HG02885 (cell line): ENCODE results near the gene MARS2.
"Not testable (repeated sequence)": the region's sequence is repeated elsewhere in the genome, so short reads cannot be mapped to it uniquely, and the experiment has no call there.

ENCODE experiments used
- ATAC-seq: cut with Tn5 transposase; IDR thresholded peaks from one replicate; pipeline ENCODE4 v1.9.1; 2021; ENCODE audit warnings: mild to moderate bottlenecking; ENCODE audit not compliant: unreplicated experiment, poor library complexity

MARS2 gene

DNA sequence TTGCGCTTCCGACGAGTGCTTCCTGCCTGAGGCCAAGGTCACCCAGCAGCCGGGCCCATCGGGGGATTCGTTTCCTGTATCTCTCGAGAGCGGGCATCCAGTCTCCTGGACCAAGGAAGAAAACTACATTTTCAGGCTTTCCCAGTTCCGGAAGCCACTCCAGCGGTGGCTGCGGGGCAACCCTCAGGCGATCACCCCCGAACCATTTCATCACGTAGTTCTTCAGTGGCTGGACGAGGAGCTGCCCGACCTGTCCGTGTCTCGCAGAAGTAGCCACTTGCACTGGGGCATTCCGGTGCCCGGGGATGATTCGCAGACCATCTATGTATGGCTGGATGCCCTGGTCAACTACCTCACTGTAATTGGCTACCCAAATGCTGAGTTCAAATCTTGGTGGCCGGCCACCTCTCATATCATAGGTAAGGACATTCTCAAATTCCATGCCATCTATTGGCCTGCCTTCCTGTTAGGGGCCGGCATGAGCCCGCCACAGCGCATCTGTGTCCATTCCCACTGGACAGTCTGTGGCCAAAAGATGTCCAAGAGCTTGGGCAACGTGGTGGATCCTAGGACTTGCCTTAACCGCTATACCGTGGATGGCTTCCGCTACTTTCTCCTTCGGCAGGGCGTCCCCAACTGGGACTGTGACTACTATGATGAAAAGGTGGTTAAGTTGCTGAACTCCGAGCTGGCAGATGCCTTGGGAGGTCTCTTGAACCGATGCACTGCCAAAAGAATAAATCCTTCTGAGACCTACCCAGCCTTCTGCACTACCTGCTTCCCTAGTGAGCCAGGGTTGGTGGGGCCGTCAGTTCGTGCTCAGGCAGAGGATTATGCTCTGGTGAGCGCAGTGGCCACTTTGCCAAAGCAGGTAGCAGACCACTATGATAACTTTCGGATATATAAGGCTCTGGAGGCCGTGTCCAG, 1.0 kb downstream of the MARS2 start:
- ATAC-seq, result no peak

DNA sequence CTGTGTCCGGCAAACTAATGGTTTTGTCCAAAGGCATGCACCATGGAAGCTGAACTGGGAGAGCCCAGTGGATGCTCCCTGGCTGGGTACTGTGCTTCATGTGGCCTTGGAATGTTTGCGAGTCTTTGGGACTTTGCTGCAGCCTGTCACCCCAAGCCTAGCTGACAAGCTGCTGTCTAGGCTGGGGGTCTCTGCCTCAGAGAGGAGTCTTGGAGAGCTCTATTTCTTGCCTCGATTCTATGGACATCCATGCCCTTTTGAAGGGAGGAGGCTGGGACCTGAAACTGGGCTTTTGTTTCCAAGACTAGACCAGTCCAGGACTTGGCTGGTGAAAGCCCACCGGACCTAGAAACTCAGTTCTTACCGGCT, 1.7 kb downstream of the MARS2 start:
- no peak for ATAC-seq

DNA sequence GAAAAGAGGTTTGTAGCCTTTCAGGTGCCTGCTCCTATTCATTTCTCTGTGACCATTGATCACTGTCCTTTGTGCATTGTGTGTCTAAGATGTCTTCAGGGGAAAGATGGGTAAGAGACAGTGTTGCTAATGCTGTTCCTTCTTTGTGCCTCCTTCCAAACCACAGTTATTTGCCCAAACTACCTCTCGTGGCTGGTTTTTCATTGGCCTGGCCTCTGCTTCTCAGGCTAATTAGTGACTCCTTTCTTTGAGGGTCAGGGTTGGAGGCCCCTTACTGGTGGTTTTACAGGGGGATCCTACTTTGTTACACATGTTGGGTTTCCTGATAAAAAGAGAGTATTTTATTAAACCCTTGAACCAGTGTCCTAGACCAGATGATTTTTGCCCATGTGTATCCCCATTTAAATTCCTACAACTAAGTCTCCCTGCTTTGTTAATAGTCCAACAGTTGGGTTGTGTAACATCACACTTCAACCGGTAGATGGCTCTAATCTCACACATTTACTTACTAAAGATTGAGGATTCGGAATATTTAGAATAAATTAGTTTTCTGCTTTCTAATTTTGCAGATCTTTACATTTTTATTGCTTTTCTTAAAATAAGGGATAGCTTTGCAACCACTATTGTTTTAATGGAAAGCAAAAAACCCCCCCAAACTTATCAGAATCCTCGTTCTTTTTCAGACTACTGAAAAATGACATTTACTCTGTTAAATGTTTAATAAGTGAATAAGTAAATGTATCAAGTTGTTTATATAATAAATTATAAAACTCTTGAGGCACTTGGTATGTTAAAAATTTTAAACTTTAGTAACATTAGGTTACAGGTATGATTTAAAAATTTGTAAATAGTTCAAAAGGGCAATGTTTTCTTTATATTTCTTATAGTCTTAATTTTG, 2.4 kb downstream of the MARS2 start:
- no peak for ATAC-seq

DNA sequence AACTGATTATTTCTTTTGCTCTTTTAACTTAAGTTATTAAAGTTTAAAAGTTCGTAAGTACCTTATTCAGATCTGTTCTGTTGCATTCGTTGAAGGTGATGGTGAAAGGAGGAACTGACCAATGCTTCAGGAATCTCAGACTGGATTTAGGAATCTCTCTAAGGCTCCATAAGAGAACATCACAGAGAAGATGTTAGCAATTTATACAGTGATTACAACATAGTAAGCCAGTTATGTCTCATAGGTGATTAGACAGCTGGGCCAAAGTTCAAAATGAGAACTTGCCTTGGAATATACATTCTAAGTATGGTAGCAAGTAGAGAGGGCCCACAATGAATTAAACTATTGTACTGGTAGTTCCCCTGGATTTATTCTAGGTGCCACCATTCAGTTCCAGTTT, 3.2 kb downstream of the MARS2 start:
- ATAC-seq, result no peak

DNA sequence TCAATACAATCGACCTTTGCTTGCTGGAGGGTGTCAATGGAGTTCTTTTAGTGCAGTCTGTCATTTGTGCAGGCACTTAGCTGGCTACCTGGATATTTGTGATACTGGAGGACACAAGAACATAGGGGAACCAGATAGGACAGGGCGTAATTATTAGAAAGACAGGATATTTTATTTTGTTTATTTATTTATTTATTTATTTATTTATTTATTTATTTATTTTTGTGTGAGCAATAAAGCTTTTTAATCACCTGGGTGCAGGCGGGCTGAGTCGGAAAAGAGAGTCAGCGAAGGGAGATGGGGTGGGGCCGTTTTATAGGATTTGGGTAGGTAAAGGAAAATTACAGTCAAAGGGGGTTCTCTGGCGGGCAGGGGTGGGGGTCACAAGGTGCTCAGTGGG, 4.0 kb downstream of the MARS2 start:
- ATAC-seq, result not testable (repeated sequence)

DNA sequence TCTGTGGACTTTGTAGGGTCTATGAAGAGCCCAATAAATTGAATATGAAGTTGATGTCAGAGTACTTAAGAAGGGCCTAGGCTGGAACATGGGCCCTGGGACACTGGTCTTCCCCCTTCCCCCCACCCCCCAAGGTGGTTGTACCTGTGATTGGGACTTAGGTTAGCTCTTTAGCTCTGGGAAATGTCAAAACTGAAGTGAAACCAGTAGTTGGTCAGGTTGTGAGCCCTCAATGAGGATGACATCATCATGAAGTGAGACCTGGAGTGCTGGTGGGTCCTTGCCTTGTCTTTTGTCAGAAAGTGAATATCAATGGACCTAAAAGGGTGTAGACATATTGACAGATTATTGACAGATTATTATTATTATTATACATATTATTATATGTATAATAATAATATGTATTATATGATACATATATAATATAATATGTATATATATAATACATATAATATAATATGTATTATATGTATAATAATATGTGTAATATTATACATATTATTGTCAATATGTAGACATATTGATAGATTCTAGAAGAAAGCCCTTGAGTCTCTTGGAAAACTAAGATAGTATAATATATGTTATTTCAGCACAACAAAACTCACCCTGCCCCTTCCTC, 5.4 kb downstream of the MARS2 start:
- peak; percentile 84 for ATAC-seq

DNA sequence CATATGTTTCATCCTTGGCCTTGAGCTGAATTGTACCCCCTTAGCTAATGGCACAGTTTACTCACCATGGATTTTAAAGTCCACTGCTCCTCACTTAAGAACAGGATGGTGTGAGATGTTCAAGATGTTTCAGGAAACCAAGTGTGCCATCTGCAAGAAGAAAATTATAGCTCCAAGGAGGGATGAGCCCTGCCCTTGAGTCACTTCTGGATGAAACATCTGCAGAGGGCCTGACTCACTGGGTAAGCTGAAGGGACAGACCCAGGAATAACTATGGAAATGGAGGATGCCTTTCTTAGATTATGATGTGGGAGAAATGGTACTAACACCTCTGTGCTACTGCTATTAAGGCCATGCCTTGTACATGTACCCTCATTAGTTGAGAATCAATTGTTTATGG, 6.4 kb downstream of the MARS2 start:
- no peak for ATAC-seq

DNA sequence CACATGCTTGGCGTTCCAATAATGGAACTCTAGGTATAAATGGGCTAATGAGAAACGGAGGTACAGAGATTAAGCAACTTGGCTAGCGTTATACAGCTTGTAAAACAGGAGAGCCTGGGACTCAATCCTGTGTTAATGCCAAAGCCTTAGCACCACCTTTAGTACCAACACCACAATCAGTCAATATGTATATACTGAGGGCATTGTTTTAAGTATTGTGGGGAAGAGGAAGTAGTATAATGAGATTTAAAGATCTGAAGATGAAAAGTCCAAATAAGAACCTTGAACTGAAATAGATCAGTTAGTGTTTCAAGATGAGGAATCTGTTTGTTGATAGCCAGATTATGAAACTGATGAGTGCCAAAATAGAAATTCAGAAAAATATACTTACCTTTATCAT, 8.1 kb downstream of the MARS2 start:
- ATAC-seq, result no peak

DNA sequence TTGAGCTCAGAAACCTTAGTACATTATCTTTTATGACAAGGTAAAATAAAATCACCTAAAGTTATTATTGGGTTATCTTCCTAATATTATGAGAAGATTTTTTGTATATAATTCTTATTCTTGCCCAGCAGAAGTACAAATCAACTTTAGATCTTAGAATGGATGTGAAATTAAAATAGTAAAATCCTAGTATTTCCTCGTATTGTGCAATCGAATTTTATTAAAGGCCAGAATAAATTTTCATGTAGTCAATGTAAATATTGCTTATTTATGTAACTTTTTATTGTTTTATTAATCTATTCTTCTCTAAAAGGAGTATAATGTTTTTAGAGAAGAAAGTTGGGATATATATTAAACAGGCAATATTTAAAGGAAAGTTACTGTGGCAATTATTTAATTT, 12.7 kb downstream of the MARS2 start:
- no peak for ATAC-seq

DNA sequence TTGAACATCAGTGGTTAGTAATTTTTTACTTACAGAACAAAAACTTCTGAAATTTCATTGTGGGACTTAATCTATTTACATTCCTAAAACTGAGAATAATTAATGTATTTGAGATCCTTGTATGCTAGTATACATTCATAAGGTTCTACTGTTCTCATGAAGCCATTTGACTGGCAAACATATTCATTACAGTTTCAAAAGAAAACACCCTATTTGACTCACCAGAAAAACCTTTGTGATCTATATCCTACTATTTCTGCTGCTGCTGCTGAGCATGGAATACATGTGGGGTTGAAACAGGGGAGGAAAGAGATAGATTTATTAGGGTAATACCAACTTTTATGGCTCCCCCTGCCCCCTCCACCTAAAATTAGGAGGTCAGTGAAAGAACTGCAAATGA, 21.8 kb downstream of the MARS2 start:
- no peak for ATAC-seq

DNA sequence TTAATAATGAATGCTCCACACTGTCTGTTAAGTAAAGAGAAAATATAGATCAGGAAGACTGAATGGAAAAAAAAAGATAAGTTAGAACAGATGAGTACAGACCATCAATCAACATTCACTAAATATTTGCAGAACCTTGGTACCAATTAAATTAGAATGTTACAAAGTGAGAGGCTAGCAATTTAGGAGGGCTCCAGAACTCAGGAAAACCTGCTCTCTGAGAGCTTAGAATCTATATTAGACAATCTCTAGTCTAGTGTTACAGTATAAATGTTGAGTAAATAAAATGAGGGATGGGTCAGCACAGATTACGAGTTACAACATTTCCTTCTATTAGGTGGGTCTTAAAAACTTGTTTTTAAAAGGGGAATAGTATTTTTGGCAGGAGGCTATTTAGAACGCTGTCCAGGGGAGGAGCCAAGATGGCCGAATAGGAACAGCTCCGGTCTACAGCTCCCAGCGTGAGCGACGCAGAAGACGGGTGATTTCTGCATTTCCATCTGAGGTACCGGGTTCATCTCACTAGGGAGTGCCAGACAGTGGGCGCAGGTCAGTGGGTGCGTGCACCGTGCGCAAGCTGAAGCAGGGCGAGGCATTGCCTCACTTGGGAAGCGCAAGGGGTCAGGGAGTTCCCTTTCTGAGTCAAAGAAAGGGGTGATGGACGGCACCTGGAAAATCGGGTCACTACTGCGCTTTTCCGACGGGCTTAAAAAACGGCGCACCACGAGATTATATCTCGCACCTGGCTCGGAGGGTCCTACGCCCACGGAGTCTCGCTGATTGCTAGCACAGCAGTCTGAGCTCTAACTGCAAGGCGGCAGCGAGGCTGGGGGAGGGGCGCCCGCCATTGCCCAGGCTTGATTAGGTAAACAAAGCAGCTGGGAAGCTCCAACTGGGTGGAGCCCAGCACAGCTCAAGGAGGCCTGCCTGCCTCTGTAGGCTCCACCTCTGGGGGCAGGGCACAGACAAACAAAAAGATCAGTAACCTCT, 23.7 kb downstream of the MARS2 start:
- ATAC-seq, result not testable (repeated sequence)

DNA sequence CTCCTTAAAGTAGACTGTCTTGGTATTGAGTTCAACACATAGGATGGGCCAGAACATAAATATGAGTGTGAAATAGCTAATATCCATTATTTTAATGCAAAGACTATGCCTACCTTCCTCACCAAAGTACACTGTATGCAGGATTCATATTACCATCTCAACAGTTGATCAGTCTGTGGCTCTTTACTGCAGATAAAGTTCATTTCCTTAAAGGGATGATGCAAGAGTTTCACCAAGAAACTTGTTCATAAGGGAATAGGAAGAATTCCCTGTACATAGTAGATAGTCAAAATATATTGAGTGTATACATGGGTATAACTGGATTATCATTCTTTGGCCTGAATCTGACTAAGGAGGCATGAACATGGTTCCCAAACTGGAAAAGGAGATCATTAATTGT, 35.0 kb downstream of the MARS2 start:
- ATAC-seq, result no peak
